Measurements from ENCODE around the gene PSME1.

DNA sequence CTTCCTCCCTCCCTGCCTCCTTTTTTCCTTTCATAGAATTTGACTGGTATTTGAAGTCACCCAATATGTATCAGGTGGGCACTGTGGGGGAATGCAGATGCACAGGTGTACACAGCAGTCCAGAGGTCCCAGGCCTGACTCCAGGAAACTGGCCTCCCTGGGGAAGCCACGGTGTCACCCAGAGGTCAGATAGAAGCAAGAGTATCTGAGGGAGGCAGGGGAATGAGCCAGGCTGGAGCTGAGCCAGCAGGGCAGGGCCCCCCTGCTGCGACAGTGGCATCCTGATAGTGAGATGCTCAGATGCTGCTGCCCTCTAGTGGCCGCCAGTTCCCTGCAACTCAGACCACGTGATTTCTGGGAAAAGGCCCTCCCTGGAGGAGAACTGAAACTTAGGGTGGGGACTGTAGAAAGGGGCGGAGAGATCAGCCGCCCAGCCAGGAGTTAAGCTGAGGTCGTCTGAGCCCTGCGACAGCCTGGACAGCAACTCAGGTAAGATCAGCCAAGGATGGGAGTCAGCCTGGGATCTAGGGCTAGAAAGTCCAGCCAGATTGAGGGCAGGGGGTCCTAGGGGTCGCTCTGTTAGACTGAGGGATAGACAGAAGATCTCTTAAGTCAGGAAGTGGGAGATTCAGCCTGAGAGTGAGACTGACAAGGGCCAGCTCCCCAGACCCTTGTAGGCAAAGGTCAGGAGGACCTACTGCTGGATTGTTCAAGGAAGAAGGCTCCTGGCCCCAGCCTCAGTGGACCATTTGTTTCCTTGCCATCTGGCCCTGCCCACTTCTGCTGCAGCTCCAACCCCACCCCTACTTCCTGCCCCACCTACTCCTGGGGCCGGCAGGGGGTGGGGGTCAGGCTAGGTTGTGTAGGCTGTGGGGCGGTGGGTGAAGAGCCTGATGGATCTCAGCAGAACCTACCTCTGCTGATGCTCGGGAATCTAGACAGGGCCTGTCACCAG, 25.1 kb downstream of the PSME1 start, which contains the start of gene IRF9:
- TF ChIP-seq POLR2A (IDR thresholded peaks at IDR 0.05; ENCODE audit: low read depth, low read length) = peak; percentile 99
- TF ChIP-seq POLR2AphosphoS5 (IDR thresholded peaks at IDR 0.05; ENCODE audit: low read depth, low read length) = peak; percentile 98

All from GM12891 (cell line).